Measurements from ENCODE around the gene NACA2. TPM values are rescaled to one million over a fixed set of nuclear protein-coding genes. Genes with fewer than 3 reads are reported as not detected.

The NACA2 gene
- total and polyA plus RNA-seq, 2 of the 4 experiments (the other 2 are of a cell fraction), result not detected

DNA sequence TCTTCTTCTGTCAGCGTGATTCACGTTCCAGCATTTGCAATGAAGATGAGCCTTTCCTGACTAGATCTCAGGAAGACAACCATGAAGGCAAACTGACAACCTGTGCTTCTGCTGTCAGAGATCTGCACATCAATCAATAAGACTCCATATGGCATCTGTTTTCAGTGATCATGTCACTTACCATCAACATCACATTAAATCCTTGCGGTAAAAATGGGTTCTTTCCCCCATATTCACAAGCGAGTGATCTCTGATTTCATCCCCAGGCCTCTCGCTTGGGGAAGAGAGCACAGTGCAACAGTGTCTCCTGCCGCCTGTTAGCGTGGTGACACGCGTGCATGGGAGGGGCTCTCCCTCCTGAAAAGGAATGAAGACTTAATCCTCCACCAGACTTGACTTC is 11.1 kb downstream of the NACA2 start:
- Histone ChIP-seq H2AK9ac (replicated peaks; ENCODE audit: low read depth, low read length, poor library complexity) (no peak overlapping the region), H2BK15ac (ENCODE audit: low read depth, low read length) (no peak overlapping the region), H3K4me1 (ENCODE audit: control insufficient read depth, insufficient read depth, low read length) (peaks cover 7% of the 10 kb centered on the region; the same call in 1 of the 2 replicates), H3K79me1 (ENCODE audit: low read depth in 1 of 2, low read length in 2 of 2) (no peaks in the 10 kb centered on the region), H3K14ac (replicated peaks; ENCODE audit: low read depth, low read length) (no peak overlapping the region), H3K9me3 (ENCODE audit: control insufficient read depth, insufficient read depth, low read length) (no peaks in the 10 kb centered on the region), H3K27ac (ENCODE audit: insufficient read depth, low read length) (no peak overlapping the region), H3K27me3 (ENCODE audit: control insufficient read depth, insufficient read depth, low read length) (no peaks in the 10 kb centered on the region; the same call in 1 of the 2 replicates), H3K36me3 (ENCODE audit: control insufficient read depth, insufficient read depth, low read length) (no peaks in the 10 kb centered on the region), H2BK5ac (ENCODE audit: low read depth, low read length, poor library complexity, severe bottlenecking) (no peak overlapping the region), H2BK120ac (ENCODE audit: low read depth, low read length) (no peak overlapping the region), H4K8ac (ENCODE audit: low read depth in 2 of 2, low read length in 2 of 2) (no peak overlapping the region; a peak in 1 of 4 replicates), H4K5ac (ENCODE audit: low read depth, low read length) (no peak overlapping the region), H3K9me1 (ENCODE audit: insufficient read depth, low read length) (peaks cover 3% of the 10 kb centered on the region; the same call in 1 of the 2 replicates), H2AK5ac (ENCODE audit: low read depth, low read length) (no peak overlapping the region), H4K91ac (ENCODE audit: insufficient read depth, low read depth, low read length) (no peak overlapping the region), H3K18ac (ENCODE audit: low read depth, low read length) (no peak overlapping the region), H3K56ac (ENCODE audit: extremely low read depth, insufficient read depth, low read length) (no peak overlapping the region), H3K4ac (ENCODE audit: low read depth, low read length) (no peak overlapping the region), H3K9ac (ENCODE audit: low read depth, low read length) (no peak overlapping the region), H3K23ac (ENCODE audit: low read depth, low read length) (no peak overlapping the region), H3K4me3 (ENCODE audit: insufficient read depth, low read depth, low read length) (no peak overlapping the region), H4K20me1 (ENCODE audit: insufficient read depth, low read length) (no peaks in the 10 kb centered on the region), H3K4me2 (ENCODE audit: low read depth, low read length) (no peak overlapping the region; the same call in 1 of the 2 replicates), H2BK20ac (ENCODE audit: low read depth, low read length) (no peak overlapping the region), H2AFZ (replicated peaks; ENCODE audit: low read length, poor library complexity) (peak overlapping the region; percentile 58)
- intact Hi-C loops (cut with micrococcal nuclease) (no loop called here), in situ Hi-C loops (cut with MboI; ENCODE audit: low sequenced_read_pairs) (no loop called here), dilution Hi-C loops (cut with HindIII; ENCODE audit: low sequenced_read_pairs, unreplicated experiment) (no loop called here)
- ChIA-PET CTCF (no interaction called here), POLR2A (ENCODE audit: unreplicated experiment) (interaction anchor here (0.6 kb wide), 1 partner anchor 171 kb away, joined by 3 read pairs; no protein-coding TSS in a partner anchor)
- 44% methylated on average over 4 of the region's 9 CpGs; no CpG with 5 or more reads in 1 of the 2 experiments for WGBS, 2 experiments (ENCODE audit: extremely low coverage in 2 of 2, insufficient read length in 1 of 2)
- ATAC-seq (ENCODE audit: low read depth), result peak; percentile 36
- no TSS peak for BruUV-seq (replicated peaks)
- peak; percentile 28 for DNase-seq
- TF ChIP-seq CTCF (conservative IDR thresholded peaks at IDR 0.05; ENCODE audit: low read depth, low read length), result 0 out of 2 replicates have a peak, but pooled peaks have one; percentile 5
- TF ChIP-seq FOS (IDR thresholded peaks at IDR 0.05; ENCODE audit: low read depth, low read length), result no peak
- no peak for TF ChIP-seq RCOR1 (IDR thresholded peaks at IDR 0.05; ENCODE audit: insufficient replicate concordance, low read length)
- 0 out of 2 replicates have a peak, but pooled peaks have one; percentile 28 for TF ChIP-seq RAD21 (IDR thresholded peaks at IDR 0.05; ENCODE audit: low read length)
- no peak for TF ChIP-seq MXI1 (IDR thresholded peaks at IDR 0.05; ENCODE audit: borderline replicate concordance, low read depth, low read length)
- no peak for TF ChIP-seq RFX5 (IDR thresholded peaks at IDR 0.05; ENCODE audit: low read depth, low read length)
- TF ChIP-seq SMC3 (IDR thresholded peaks at IDR 0.05; ENCODE audit: low read depth, low read length), result no peak
- no peak for TF ChIP-seq MAFK (IDR thresholded peaks at IDR 0.05; ENCODE audit: low read depth, low read length)
- TF ChIP-seq BHLHE40 (IDR thresholded peaks at IDR 0.05; ENCODE audit: low read depth, low read length), result no peak
- TF ChIP-seq CEBPB (IDR thresholded peaks at IDR 0.05; ENCODE audit: low read depth, low read length), result no peak

Data from IMR-90 (cell line).